Measurements from ENCODE around the gene VHLL.

Gene VHLL

DNA sequence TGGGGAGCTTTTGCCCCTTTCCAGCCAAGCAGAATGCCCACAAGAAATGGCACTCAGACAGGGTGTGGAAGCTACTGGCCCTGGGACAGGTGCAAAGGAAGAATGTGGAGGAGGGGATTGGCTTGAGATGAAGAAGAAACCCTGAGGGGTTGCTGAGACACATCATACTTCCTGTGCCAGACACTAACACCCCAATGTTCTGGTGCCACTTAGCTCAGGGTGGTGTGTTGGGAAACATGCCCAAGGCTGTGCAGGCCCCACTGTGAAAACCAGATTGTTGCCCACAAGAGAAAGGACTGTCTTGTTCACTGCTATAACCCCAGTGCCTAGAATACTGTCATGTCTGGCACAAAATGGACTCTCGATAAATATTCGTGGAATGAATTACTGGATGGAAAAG, 41.4 kb downstream of the VHLL start:
- no peak for DNase-seq (ENCODE audit: low read depth in 2 of 2, low spot score in 1 of 2)

DNA sequence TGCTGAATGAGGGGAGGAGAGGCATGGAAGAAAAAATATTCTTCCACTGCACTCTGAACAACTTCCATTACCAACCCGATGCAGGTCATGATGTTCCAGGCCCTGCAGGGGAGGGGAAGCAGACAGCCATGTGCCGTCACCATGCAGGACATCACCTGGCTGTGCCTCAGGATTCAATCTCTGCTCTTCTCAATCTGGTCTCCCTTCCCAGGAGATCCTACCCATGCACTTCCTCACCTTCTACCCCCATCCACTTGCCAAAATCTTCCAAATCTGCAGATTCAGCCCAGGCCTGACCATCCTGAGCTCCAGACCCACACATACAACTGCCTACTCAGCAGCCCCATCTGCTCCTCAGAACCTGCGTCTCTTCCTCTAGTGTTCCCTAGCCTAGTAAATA, 45.5 kb downstream of the VHLL start:
- DNase-seq (ENCODE audit: low read depth in 2 of 2, low spot score in 1 of 2), result no peak

DNA sequence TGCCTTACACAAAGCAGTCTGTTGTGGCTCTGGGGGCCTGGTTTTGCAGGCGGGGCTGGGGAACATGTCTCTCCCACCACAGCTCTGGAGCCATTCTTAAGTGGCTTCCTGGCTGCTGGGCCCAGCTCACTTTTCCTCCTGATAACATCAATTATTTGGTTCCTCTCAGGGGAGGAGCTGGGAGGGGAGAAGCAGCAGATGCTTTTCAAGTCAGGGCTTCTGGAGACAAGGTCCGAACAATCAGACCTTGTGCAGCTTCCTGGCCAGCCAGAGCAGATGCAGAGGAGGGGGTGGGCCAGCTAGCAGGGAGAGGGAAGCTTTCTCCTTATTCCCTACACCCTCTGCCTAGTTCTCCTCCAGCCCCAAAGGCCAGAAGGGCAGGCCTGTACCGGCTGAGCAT, 47.6 kb downstream of the VHLL start:
- DNase-seq (ENCODE audit: low read depth in 2 of 2, low spot score in 1 of 2), result no peak

DNA sequence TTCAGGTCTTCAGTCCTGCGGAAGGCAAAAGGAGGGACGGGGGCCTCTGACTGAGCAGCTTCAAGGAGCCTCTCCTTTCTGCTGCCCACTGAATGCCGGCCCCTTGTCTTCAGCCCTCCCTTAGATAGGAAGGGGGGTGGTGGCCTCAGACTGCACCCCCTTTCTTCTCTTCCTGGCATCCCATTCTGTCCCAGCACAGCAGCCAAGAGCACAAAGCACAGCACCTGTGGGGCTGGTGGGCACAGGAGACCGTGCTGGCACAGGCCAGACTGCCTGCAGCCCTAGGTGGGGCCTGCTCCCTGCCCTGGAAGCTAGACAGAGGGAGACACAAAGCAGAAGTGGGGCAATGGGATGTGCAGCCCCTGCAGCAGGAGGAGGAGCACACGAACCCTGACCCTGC, 49.5 kb downstream of the VHLL start:
- no peak for DNase-seq (ENCODE audit: low read depth in 2 of 2, low spot score in 1 of 2)

Measured in stimulated activated CD8-positive, alpha-beta memory T cell treated with anti-CD3 and anti-CD28 coated beads, Interleukin-4, amount 100 ng/mL, for 1 hour (primary cell).